Epithelial cell of esophagus (primary cell): Measurements from ENCODE around the gene SLC8A1.

Experiments
- DNase-seq: peaks from one replicate; pipeline ENCODE4 v3.0.0; 2010; ENCODE audit warnings: low read depth
- H3K4me3 ChIP-seq: 2 replicates; pipeline ENCODE4 v1.5.1; 2011; ENCODE audit warnings: mild to moderate bottlenecking, low read length, control low read depth
- CTCF ChIP-seq: IDR thresholded peaks from 2 replicates; pipeline ENCODE4 v1.5.1; 2011; ENCODE audit warnings: low read depth, mild to moderate bottlenecking, low read length, control low read depth, inconsistent platforms; ENCODE audit not compliant: insufficient read depth; ENCODE audit errors: missing control alignments

The SLC8A1 gene

GRCh38 chr2:40343902-40344301 lies 108.0 kb downstream of the SLC8A1 start:
- TF ChIP-seq CTCF, result no peak
- H3K4me3 ChIP-seq, result no peak overlapping the region
- DNase-seq, result peak; percentile 29

GRCh38 chr2:40341198-40341597 lies 110.7 kb downstream of the SLC8A1 start:
- DNase-seq, result peak; percentile 38
- no peak for TF ChIP-seq CTCF
- no peak overlapping the region for H3K4me3 ChIP-seq

GRCh38 chr2:40339026-40339425 lies 112.9 kb downstream of the SLC8A1 start:
- no peak overlapping the region for H3K4me3 ChIP-seq
- no peak for TF ChIP-seq CTCF
- DNase-seq, result no peak

- peak; percentile 81 for DNase-seq
- no peak overlapping the region for H3K4me3 ChIP-seq
- TF ChIP-seq CTCF, result no peak
These were observed 119.6 kb downstream of the SLC8A1 start for GRCh38 chr2:40332191-40332826.

- TF ChIP-seq CTCF, result no peak
- H3K4me3 ChIP-seq, result no peak overlapping the region
- DNase-seq, result no peak
These were observed 121.8 kb downstream of the SLC8A1 start for GRCh38 chr2:40330096-40330495.

GRCh38 chr2:40329739-40330030 lies 122.2 kb downstream of the SLC8A1 start:
- no peak overlapping the region for H3K4me3 ChIP-seq
- no peak for TF ChIP-seq CTCF
- no peak for DNase-seq

GRCh38 chr2:40325116-40325515 lies 126.8 kb downstream of the SLC8A1 start:
- H3K4me3 ChIP-seq, result no peak overlapping the region
- no peak for DNase-seq
- TF ChIP-seq CTCF, result no peak
